GM18517 (cell line): ENCODE results near the gene PROZ.

ENCODE experiments used
- ATAC-seq: cut with Tn5 transposase; IDR thresholded peaks from one replicate; pipeline ENCODE4 v1.9.1; 2021; ENCODE audit warnings: mild to moderate bottlenecking, moderate library complexity; ENCODE audit not compliant: unreplicated experiment

Gene PROZ

GRCh38 chr13:113140677-113141600 lies 17.5 kb upstream of the PROZ start:
- no peak for ATAC-seq

- no peak for ATAC-seq
These were observed 16.9 kb upstream of the PROZ start for GRCh38 chr13:113141601-113141970.

GRCh38 chr13:113142876-113143275 lies 15.6 kb upstream of the PROZ start:
- no peak for ATAC-seq

GRCh38 chr13:113143466-113144254 lies 14.8 kb upstream of the PROZ start:
- ATAC-seq, result no peak

- no peak for ATAC-seq
These were observed 14.2 kb upstream of the PROZ start for GRCh38 chr13:113144255-113144629.

- ATAC-seq, result no peak
These were observed 13.0 kb upstream of the PROZ start for GRCh38 chr13:113145496-113145895.

- ATAC-seq, result no peak
These were observed 12.4 kb upstream of the PROZ start for GRCh38 chr13:113145911-113146598.

GRCh38 chr13:113146750-113147149 lies 11.7 kb upstream of the PROZ start:
- no peak for ATAC-seq

- no peak for ATAC-seq
These were observed 11.2 kb upstream of the PROZ start for GRCh38 chr13:113147206-113147605.

GRCh38 chr13:113148407-113148806 lies 10.0 kb upstream of the PROZ start:
- no peak for ATAC-seq

- no peak for ATAC-seq
These were observed 9.4 kb upstream of the PROZ start for GRCh38 chr13:113148940-113149503.

GRCh38 chr13:113149711-113150549 lies 8.5 kb upstream of the PROZ start:
- ATAC-seq, result no peak

GRCh38 chr13:113150550-113151365 lies 7.7 kb upstream of the PROZ start:
- no peak for ATAC-seq

GRCh38 chr13:113151745-113152690 lies 6.4 kb upstream of the PROZ start:
- ATAC-seq, result no peak

GRCh38 chr13:113152691-113152983 lies 5.8 kb upstream of the PROZ start:
- ATAC-seq, result no peak

- ATAC-seq, result no peak
These were observed 5.3 kb upstream of the PROZ start for GRCh38 chr13:113152984-113153809.
